ENCODE data around the gene MYORG.
"Not testable (repeated sequence)": the region's sequence is repeated elsewhere in the genome, so short reads cannot be mapped to it uniquely, and the experiment has no call there.

The MYORG gene

GRCh38 chr9:34367751-34368410 is 8.8 kb downstream of the MYORG start:
- not testable (repeated sequence) for DNase-seq

GRCh38 chr9:34366365-34366764 is 10.3 kb downstream of the MYORG start:
- DNase-seq = no peak

DNA sequence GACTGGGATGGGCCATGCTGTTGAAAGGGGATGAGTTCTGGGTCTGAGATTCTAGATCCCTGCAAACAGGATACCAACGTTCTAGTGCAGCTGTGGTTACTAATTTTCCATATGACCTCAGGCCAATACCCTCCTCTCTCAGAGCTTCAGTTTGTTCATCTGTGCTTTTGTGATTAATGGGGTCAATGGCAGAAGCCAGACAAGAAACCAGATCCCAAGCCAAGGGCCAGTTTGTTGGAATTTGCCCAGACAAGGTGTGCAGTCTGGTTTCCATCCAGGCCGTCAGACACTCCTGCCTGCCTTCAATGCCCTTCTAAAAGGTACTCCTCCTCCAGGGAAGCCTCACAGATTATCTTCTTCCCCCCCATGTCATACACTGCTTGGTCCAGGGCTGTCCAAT is 11.4 kb downstream of the MYORG start:
- DNase-seq = no peak

DNA sequence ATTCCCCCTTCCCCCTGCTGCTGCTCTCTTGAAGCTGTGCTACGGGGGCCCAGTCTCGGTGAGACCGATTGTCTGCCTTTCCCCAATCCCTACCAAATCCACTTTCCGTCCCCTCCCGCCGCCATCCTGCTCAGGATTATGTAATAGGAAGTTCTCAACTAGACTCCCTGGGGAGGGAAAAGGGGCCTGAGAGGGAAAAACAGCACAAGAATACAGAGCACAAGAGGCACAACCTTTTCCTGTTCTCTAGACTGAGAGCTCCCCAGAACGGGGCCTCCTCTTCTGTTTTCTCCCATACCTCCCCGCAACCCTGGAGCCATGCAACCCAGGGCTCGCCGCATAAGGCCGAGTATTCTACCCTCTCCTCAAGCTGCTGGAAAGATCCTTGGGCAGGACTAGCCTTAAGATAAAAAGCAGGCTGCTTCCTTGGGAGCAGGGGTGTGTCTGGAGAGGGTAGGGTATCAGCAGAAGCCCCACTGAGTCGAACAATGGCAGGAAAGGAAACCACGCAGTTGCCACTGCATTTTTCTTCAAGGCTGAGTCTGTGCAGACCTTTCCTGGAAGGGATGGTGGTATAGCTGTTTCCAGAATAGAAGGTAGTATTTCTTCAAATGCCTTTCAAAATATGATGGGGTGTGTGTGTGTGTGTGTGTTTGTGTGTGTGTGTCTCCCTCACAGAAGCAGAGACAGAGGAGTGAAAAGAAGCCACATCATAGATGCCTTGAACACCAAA is 12.9 kb downstream of the MYORG start:
- no peak for DNase-seq

- no peak for DNase-seq
These were observed 14.0 kb downstream of the MYORG start for GRCh38 chr9:34362614-34363214.

GRCh38 chr9:34352957-34353356 is 23.7 kb downstream of the MYORG start:
- DNase-seq = not testable (repeated sequence)

- DNase-seq = not testable (repeated sequence)
These were observed 24.5 kb downstream of the MYORG start for GRCh38 chr9:34352122-34352652.

GRCh38 chr9:34349324-34349723 is 27.4 kb downstream of the MYORG start:
- DNase-seq = no peak

DNA sequence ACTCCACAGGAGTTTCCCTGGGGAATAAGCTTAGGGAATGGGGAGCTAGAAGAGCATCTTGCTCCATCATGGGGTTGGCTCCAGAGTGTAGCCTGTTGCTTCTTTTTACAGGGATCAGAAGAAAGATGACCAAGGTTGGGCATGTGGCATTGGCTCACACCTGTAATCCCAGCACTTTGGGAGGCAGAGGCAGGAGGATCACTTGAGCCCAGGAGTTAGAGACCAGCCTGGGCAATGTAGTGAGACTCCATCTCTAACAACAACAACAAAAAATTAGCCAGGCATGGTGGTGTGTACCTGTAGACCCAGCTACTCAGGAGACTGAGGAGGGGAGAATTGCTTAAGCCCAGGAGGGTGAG is 28.9 kb downstream of the MYORG start:
- no peak for DNase-seq

GRCh38 chr9:34346873-34347799 is 29.6 kb downstream of the MYORG start:
- DNase-seq = no peak

- no peak for DNase-seq
These were observed 33.1 kb downstream of the MYORG start for GRCh38 chr9:34343605-34344004.

DNA sequence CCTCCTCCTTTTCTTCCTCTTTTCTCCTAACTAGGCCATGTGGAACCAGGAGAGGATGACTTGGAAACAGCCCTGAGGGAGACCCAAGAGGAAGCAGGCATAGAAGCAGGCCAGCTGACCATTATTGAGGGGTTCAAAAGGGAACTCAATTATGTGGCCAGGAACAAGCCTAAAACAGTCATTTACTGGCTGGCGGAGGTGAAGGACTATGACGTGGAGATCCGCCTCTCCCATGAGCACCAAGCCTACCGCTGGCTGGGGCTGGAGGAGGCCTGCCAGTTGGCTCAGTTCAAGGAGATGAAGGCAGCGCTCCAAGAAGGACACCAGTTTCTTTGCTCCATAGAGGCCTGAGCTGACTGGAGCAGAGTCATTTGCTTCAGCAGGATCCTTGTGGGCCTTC is 33.6 kb downstream of the MYORG start:
- DNase-seq = no peak

DNA sequence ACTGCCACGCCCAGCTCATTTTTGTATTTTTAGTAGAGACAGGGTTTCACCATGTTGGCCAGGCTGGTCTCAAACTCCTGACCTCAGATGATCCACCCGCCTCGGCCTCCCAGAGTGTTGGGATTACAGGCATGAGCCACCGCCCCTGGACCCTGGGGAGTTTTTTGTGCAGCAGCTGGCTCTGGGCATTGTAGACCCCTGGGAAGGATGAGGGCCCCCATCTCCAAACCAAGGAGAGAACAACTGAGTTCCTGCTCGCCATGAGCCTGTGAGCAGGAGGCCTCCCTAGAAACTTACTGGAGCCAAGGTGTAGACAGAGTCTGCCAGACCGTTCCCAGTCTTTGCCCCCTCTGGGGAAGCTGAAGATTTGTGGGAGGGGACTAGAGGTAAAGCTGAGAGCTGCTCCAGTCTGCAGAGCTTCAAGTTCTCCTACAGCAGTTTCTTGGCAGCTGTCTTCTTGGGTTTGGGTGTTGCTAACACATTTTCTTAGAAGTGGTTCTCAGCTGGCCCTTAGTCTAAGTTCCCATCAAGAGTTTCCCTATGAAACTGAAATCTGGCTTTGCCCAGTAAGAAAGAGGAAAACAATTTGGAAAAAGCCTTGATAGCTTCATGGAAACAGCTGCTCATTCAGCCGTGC is 34.9 kb downstream of the MYORG start:
- DNase-seq = no peak

DNA sequence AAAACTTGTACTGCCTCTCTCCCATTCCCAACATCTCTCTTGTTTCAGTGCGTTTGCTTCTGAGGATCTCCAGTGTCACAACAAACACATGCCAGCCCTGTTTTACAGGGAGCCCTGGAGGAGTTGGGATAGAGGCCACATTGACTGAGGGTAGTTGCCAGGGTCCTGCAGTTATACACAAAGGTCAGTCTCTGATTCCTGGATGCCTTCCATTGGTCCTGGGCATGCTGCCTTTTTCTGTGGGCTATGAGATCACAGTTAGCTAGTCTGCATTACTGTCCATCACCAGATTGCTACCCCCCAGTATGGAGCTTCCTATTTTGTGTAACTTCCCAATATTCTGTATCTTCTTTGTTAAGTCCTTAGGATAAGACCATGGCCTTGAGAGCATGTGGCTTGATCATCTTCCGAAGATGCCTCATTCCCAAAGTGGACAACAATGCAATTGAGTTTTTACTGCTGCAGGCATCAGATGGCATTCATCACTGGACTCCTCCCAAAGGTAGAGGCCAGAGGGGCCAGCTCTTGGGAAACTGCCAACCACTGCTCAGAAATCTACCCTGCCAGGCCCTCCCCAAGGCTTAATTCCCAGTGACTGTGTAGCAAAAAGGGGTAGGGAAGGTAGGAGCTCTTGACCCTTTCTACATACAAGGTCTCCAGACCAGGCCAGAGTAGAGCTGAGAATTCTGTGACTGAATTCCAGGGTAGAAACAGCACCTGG is 37.9 kb downstream of the MYORG start:
- DNase-seq = no peak

DNA sequence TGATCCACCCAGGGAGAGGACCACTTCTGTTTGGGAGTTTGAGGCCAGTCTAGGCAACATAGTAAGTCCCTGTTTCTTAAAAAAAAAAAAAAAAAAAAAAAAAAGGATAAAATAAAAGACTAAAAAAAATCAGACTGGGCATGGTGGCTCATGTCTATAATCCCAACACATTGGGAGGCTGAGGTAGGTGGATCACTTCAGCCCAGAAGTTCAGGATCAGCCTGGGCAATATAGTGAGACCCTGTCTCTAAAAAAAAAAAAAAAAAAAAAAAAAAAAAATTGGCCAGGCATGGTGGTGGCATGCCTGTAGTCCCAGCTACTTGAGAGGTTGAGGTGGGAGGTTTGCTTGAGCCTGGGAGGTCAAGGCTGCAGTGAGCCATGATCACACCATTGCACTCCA is 38.6 kb downstream of the MYORG start:
- not testable (repeated sequence) for DNase-seq

GRCh38 chr9:34337403-34337802 is 39.3 kb downstream of the MYORG start:
- no peak for DNase-seq

DNA sequence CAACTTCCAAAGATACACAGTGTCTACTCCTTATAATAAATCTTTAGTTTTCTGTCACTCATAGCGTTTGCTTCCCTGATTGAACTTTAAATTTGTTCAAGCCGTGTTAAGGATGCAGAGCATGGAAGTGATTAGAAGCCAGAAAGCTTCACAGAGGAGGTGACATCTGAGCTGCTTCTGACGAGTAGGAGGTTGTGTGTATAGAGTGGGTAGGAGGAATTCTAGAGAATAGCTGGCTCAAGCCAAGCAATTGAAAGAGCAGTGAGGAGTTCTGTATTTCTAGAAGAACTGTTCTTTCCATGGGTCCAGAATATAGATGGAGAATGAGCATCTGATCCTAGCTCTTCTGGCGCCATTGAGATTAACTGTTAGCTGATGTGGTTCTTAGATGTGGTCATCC is 41.3 kb downstream of the MYORG start:
- DNase-seq = no peak

GRCh38 chr9:34334916-34335315 is 41.8 kb downstream of the MYORG start:
- DNase-seq = no peak

DNA sequence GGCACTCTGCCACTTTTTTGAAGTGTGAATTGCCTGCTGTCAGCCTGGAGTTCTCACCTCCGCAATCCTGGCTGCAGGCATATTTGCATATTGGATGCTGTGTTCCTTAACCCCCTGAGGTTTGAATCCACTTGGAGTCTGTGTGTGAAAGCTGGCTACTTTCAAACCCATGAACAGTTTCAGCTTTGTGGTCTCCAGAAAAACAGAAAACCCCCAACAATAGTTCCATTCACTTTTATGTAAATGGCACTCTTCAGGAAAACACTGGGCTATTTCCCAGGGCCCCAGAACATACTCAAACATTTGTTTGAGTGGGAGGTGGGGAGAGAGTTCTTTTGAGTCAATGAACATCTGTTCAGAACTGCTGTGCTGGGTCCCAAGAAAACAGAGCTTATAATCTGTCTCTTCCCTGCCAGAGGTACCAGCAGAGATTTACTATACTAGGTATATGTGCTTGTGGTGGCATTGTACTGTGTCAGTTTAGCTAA is 42.3 kb downstream of the MYORG start:
- DNase-seq = no peak

DNA sequence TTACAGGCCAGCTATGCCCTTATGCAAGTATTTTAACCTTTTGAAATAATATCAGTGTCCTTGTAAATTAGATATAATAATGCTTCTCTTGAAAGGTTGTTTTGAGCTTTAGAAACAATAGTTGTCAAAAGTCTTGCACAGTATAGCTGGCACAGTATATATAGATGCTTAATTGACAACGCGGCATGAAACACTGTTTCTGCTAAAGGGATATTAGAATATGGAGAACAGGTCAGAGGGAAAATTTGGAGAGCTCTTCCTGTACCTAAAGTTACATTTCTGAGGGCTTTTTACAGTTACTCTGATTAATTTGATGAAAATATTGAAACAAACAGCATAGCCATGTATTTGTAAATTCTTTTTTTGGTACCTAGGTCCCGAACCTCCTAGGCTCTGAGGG is 42.9 kb downstream of the MYORG start:
- no peak for DNase-seq
